Fibroblast of peridontal ligament (primary cell): ENCODE data around the gene LRG1.
"Not testable (repeated sequence)": the region's sequence is repeated elsewhere in the genome, so short reads cannot be mapped to it uniquely, and the experiment has no call there.

Source experiments
- DNase-seq: peaks from one replicate; pipeline ENCODE4 v3.0.0-alpha.2; 2010; ENCODE audit errors: extremely low read depth

The LRG1 gene

GRCh38 chr19:4553092-4553695 is 13.4 kb upstream of the LRG1 start:
- DNase-seq: no peak

GRCh38 chr19:4552525-4552819 is 12.6 kb upstream of the LRG1 start:
- DNase-seq: no peak

GRCh38 chr19:4550479-4551050 is 10.7 kb upstream of the LRG1 start:
- DNase-seq: no peak

GRCh38 chr19:4550018-4550417 is 10.2 kb upstream of the LRG1 start:
- no peak for DNase-seq

- DNase-seq: no peak
Measured at GRCh38 chr19:4548238-4548584, 8.4 kb upstream of the LRG1 start.

GRCh38 chr19:4547303-4548237 is 7.7 kb upstream of the LRG1 start:
- DNase-seq: no peak

GRCh38 chr19:4543842-4544647 is 4.2 kb upstream of the LRG1 start:
- DNase-seq: no peak

- no peak for DNase-seq
Measured at GRCh38 chr19:4542896-4543841, 3.3 kb upstream of the LRG1 start.

- not testable (repeated sequence) for DNase-seq
Measured at GRCh38 chr19:4541806-4542145, 1.9 kb upstream of the LRG1 start.

- no peak for DNase-seq
Measured at GRCh38 chr19:4541114-4541805, 1.4 kb upstream of the LRG1 start.

GRCh38 chr19:4539169-4539692 is 605 bp downstream of the LRG1 start:
- DNase-seq: no peak

GRCh38 chr19:4538601-4538954 is 1.3 kb downstream of the LRG1 start:
- no peak for DNase-seq

GRCh38 chr19:4537953-4538600 is 1.8 kb downstream of the LRG1 start:
- DNase-seq: no peak

- no peak for DNase-seq
Measured at GRCh38 chr19:4536798-4537197, 3.0 kb downstream of the LRG1 start.

- DNase-seq: no peak
Measured at GRCh38 chr19:4534836-4535658, 4.8 kb downstream of the LRG1 start, which contains the start of gene PLIN5. PLIN5 (minus strand) TSS chr19:4535224; CDS start chr19:4534074, 1,150 bp downstream.

GRCh38 chr19:4533835-4534424 is 5.9 kb downstream of the LRG1 start:
- DNase-seq: no peak

- DNase-seq: no peak
Measured at GRCh38 chr19:4533334-4533733, 6.5 kb downstream of the LRG1 start.

GRCh38 chr19:4531562-4532165 is 8.2 kb downstream of the LRG1 start:
- no peak for DNase-seq
